Activated effector memory CD4-positive, alpha-beta T cell treated with Interleukin-2 at 50 U/mL for 16 hours (primary cell): ENCODE measurements around the gene TMEM108.

ENCODE experiments used
- DNase-seq: peaks from one replicate; pipeline ENCODE4 v3.0.0-alpha.2; 2020

TMEM108 gene

GRCh38 chr3:133238015-133238414 is 199.8 kb downstream of the TMEM108 start:
- no peak for DNase-seq

DNA sequence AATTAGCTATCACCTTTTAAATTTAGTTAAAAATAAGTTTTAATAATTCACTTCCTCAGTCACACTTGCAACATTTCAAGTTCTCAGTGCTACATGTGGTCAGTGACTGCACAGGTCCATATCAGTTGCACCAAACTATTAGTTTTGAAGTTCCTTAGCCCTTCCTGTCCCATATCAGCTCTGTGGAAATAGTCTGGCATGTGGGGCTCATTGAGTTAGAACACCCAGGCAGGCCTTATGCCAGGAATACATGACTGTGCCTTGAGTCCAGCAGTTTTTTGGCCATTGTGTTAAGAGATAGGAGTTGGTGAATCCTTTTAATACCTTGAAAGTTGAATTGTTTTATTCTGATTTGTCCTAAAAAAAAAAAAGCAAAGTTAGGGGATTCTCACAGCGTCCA is 207.9 kb downstream of the TMEM108 start:
- DNase-seq = no peak

DNA sequence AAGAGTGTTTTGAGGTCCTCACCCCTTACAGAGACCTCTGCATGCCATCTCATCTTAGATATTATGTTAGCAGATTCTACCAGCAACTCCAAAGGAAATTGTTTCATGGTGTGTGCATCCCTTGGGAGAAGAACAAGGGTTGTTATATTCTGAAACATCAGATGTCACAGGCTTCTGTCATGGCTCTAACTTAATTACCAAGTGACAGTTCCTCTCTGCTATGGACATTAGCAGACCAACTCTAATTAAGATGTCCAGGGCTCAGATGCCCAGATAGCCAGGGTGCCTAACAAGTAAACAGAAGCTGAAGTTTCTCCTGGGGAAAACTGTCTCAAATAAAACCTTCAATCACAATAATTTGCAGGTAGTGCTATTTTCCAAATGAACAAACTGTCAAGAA is 208.6 kb downstream of the TMEM108 start:
- no peak for DNase-seq

GRCh38 chr3:133248389-133248788 is 210.2 kb downstream of the TMEM108 start:
- DNase-seq = no peak

DNA sequence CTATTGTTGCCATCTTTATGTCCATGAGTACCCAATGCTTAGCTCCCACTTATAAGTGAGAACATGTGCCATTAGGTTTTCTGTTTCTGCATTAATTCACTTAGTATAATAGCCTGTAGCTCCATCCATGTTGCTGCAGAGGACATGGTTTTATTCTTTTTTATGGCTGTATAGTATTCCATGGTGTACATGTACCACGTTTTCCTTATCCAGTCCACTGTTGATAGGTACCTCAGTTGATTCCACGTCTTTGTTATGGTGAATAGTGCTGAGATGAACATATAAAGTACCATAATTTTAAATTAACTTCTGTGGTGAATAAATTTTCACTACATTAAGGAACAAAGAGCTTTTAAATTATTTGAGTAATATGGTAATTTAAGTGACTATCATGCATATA is 211.3 kb downstream of the TMEM108 start:
- no peak for DNase-seq

GRCh38 chr3:133254151-133254550 is 216.0 kb downstream of the TMEM108 start:
- no peak for DNase-seq

GRCh38 chr3:133254716-133255115 is 216.5 kb downstream of the TMEM108 start:
- no peak for DNase-seq

GRCh38 chr3:133256787-133257483 is 218.7 kb downstream of the TMEM108 start:
- DNase-seq = no peak

- no peak for DNase-seq
These were observed 220.2 kb downstream of the TMEM108 start for GRCh38 chr3:133258358-133258757.

DNA sequence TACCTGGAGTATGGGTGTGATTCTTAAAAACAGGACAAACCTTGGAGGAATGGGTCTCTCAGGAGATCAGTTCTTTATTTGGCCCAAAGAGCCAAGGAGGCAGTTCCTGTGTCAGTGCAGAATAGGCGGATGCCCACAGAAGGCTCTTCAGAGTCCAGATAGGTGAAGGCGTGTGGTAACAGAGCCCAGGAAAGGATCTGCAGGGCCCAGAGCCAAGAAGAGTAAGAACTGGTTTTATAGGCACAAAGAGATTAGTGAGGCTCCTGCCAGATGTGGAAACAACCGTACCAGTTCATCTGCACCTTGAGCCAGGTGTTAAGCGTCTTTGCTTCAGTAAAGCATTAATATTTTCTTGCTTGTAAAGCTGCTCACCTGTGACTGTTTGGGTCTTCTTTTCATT is 221.6 kb downstream of the TMEM108 start:
- no peak for DNase-seq

- no peak for DNase-seq
These were observed 224.1 kb downstream of the TMEM108 start for GRCh38 chr3:133262333-133262732.

- no peak for DNase-seq
These were observed 226.7 kb downstream of the TMEM108 start for GRCh38 chr3:133264920-133265319.

DNA sequence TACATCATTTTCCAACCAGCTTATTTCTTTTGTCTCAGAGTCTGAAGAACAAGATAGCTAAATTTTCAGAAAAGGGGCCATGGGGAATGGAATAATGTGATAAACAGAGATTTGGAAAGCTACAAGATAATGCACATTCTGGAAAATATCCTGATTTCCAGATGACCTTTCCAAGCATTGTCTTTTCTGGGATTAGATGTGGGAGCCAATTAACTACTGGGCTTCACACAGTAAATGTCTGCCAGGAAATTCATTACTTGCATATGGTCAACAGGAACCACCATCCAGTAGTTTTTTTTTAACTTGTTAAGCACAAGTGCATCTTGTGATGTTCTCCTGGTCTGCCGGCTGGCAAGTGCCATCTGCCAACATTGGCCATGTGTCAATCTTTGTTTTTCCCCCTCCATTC is 230.5 kb downstream of the TMEM108 start:
- DNase-seq = no peak

DNA sequence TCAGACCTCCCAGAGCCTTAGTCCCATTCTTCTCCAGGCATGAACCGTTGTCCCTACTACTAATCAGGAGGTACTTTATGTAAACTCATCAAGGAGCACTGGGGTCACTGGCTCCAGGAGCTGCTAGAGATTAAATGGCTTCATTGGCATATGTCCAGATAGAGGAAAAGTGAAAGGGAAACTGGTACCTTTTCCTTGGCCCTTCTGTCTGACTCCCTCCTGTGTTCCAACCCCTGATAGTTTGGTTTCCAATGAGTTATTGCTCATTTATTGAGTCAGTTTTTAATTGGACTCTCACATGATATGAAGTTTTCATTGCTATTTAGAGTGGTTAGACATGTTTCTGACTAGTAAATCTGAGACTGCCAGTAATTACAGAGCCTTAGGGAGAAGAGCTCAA is 231.2 kb downstream of the TMEM108 start:
- no peak for DNase-seq

DNA sequence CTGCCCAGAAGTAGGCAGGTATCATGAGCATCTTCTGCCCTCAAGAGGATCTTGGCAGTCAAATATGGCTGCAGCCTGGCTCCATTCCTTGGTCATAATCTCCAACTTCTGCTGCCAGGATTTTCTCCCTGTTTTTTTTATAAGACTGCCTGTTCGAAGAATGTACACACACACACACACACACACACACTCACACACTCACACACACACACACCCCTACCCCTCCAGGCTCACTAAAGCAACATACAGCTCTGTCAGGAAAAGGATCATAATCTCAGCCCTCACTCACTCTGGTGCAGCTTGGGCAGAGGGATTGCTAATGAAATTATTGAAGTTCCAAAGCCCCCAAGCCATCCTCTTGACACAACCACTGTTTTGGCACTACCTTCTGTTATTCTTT is 232.4 kb downstream of the TMEM108 start:
- no peak for DNase-seq

GRCh38 chr3:133271042-133271441 is 232.9 kb downstream of the TMEM108 start:
- DNase-seq = no peak

DNA sequence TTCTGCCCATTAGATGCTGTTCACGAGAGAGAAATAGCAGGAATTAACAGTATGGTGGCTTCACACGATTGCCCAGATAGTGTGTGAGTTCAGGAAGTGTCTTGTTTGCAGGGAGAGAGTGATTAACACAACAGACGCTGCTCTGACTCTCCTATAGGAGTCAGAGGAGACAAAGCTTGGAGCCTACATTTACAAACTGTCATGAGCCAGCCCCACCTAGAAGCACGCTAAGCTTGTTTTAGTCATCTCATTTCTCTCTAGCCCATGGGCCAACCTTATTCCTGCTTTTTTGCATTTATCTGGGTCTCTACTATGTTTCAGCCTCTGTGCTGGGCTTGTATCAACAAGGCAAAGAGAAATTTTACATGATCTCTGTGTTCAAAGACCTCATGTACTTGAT is 233.3 kb downstream of the TMEM108 start:
- DNase-seq = no peak

DNA sequence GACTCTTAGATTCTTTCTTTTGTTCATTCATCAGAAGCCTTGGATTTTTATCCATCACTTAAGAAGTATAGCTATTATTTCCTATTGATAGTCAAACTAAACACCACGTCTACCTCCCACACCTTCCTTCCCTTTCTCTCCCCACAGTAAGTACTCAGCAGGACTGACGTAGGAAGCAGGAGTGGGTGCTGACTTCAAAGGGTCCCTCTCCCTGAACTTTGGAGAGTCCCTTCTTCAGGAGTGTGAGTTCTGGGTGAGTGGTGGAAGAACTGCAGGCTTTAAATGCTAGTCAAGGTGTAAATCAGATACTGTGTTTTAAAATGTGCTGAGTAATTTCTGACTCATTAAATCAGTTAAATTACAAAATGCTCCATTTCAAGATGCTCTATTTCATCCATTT is 235.2 kb downstream of the TMEM108 start:
- DNase-seq = no peak

DNA sequence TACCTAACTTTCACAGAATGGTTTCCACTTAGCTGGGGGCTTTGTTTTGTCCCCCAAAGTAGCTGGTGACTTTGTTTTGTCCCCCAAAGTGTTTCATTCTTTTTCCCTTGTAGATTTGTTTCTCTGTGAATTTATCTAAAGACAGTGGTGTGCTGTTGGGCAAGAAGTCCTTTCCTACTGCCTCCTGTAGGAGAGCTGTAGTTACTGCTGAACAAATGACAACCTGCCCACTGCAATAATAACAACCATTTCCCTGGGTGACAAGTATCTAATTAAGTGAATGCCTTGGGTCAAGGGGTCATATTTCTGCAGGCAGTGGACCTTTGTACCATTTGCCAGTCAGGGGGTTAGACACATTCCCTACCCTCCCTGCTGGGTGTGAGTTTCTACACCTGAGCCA is 236.3 kb downstream of the TMEM108 start:
- no peak for DNase-seq

DNA sequence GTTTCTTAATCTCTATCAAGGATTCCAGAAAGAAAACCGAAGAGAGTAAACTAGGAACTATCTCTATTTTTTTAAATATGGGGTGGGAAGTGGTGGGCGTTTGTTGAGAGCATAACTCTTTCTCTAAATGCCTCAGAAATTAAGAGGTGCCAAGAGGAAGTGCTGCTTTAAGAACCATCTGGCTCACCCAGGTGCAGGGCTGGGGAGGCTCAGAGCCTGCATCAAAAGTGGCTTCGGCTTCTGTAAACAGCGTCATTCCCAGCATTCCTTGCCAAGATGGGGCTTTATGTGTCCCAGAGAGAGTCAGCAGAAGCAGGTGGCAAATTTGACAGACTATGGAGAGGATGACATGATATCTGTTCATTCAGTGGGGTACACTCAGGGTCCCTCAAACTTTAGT is 238.4 kb downstream of the TMEM108 start:
- no peak for DNase-seq

GRCh38 chr3:133277813-133278212 is 239.6 kb downstream of the TMEM108 start:
- no peak for DNase-seq

DNA sequence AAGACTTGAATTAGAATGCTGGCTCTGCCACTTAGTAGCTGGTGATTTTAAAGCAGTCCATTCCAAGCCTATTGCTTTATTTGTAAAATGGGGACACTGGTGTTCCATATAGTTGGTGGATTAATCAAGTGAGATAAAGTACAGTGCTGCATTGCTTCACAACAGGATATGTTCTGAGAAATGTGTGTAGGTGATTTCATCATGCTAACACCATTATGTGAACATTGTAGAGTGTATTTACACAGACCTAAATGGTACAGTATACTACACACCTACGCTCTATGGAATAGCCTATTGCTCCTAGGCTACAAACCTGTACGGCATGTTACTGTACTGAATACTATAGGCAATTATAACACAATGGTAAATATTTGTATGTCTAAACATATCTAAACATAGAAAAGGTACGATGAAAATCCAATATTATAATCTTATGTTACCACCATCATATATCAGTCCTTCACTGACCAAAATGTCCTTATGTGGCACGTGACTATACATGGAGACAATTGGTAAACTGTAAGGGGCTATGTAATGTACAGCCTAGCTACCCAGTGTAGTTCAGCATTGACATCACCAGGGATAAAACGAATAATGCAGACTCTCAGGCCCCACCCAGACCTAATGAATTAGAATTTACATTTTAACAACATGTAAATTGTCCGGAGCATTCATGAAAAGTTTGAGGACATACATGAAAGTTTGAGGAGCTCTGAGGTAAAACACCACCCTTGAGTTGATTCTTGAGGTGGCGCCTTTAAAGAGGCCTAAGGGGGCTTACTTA is 240.3 kb downstream of the TMEM108 start:
- no peak for DNase-seq

DNA sequence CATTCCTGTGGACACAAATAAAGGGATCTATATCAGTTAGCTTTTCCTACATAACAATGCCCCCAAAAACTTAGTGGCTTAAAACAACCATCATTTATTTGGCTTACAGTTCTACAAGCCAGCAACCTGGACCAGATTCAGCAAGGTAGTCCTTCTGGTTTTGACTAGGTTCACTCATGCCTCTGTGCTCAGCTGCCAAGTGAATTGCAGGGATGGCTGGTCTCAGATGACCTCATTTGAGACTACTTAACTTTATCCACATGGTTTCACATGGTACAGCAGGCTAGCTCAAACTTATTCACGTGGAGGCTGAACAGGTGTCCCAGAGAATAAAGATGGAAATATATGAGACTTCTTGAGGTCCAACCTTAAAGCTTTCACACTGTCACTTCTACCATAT is 242.4 kb downstream of the TMEM108 start:
- no peak for DNase-seq

GRCh38 chr3:133282236-133282635 is 244.0 kb downstream of the TMEM108 start:
- DNase-seq = no peak
